ENCODE data around the gene PACRG.

The PACRG gene

GRCh38 chr6:163118941-163119340 lies 391.2 kb downstream of the PACRG start:
- H3K36me3 ChIP-seq (ENCODE audit: control insufficient read depth in 1 of 2, insufficient read depth in 2 of 2, low read depth in 1 of 2, low read length in 2 of 2): no peaks in the 10 kb centered on the region
- H3K9ac ChIP-seq (ENCODE audit: low read length): no peak overlapping the region
- 88% methylated on average over 6 of the region's 6 CpGs for WGBS
- H3K27me3 ChIP-seq (ENCODE audit: control insufficient read depth in 1 of 2, insufficient read depth in 1 of 2, low read length in 2 of 2): no peaks in the 10 kb centered on the region
- no peak overlapping the region for H3K18ac ChIP-seq (ENCODE audit: low read depth in 1 of 2, low read length in 2 of 2)
- no peak overlapping the region for H3K4ac ChIP-seq (ENCODE audit: low read depth in 1 of 2, low read length in 2 of 2)
- H3K9me3 ChIP-seq (ENCODE audit: control insufficient read depth, low read length): peaks cover 31% of the 10 kb centered on the region
- no peak overlapping the region for H3K14ac ChIP-seq (ENCODE audit: low read length in 2 of 2)
- H4K8ac ChIP-seq (ENCODE audit: low read length): no peak overlapping the region
- H2BK120ac ChIP-seq (ENCODE audit: low read depth, low read length): no peak overlapping the region
- H3K79me1 ChIP-seq (replicated peaks; ENCODE audit: low read length, poor library complexity, severe bottlenecking): no peaks in the 10 kb centered on the region
- H2BK15ac ChIP-seq (ENCODE audit: low read depth, poor library complexity, severe bottlenecking): no peak overlapping the region
- DNase-seq: no peak
- no peaks in the 10 kb centered on the region for H3K4me1 ChIP-seq (ENCODE audit: control insufficient read depth, insufficient read depth, low read depth, low read length)
- no peak overlapping the region for H4K91ac ChIP-seq (ENCODE audit: low read length)
- no peak overlapping the region for H3K4me2 ChIP-seq (ENCODE audit: low read length, poor library complexity, severe bottlenecking)
- H3K27ac ChIP-seq (ENCODE audit: low read length, poor library complexity, severe bottlenecking): no peak overlapping the region
- no peak overlapping the region for H2BK5ac ChIP-seq (ENCODE audit: low read depth, low read length, poor library complexity, severe bottlenecking)
- H2AK5ac ChIP-seq (ENCODE audit: low read length, severe bottlenecking): no peak overlapping the region
- H2AFZ ChIP-seq (ENCODE audit: low read depth, low read length): no peak overlapping the region
- no peak overlapping the region for H2BK12ac ChIP-seq (ENCODE audit: low read length in 2 of 2)
- no peak overlapping the region for H3K4me3 ChIP-seq (ENCODE audit: insufficient read depth in 1 of 2, low read depth in 1 of 2, low read length in 2 of 2)
- no peak overlapping the region for H3K23ac ChIP-seq (ENCODE audit: low read length in 2 of 2)

DNA sequence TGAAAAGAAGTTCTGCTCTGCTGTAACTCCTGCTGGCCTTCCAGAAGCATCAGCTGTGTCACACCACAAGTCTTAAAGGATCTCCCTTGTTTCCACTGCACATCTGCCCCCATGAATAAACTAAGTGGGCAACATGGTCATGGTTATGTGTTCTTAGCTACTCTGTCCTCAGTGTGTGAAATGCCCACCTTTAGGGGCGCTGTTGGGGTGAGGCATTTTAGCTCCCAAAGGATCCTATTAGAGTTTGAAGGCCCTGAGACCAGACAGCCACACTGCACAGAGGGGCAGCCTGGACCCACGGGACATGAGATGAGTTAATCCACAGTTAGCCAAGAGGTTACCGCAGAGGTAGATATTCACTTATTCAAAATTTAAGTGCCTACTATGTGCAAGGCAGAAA lies 392.4 kb downstream of the PACRG start:
- no peak for DNase-seq
- Histone ChIP-seq H3K27me3 (ENCODE audit: control insufficient read depth in 1 of 2, insufficient read depth in 1 of 2, low read length in 2 of 2) (no peaks in the 10 kb centered on the region), H3K9me3 (ENCODE audit: control insufficient read depth, low read length) (peaks cover 20% of the 10 kb centered on the region), H3K9ac (ENCODE audit: low read length) (no peak overlapping the region), H3K4me2 (ENCODE audit: low read length, poor library complexity, severe bottlenecking) (no peak overlapping the region), H3K4ac (ENCODE audit: low read depth in 1 of 2, low read length in 2 of 2) (no peak overlapping the region), H3K79me1 (replicated peaks; ENCODE audit: low read length, poor library complexity, severe bottlenecking) (no peaks in the 10 kb centered on the region), H2BK120ac (ENCODE audit: low read depth, low read length) (no peak overlapping the region), H3K4me1 (ENCODE audit: control insufficient read depth, insufficient read depth, low read depth, low read length) (no peaks in the 10 kb centered on the region), H2AFZ (ENCODE audit: low read depth, low read length) (no peak overlapping the region), H2BK15ac (ENCODE audit: low read depth, poor library complexity, severe bottlenecking) (no peak overlapping the region), H3K14ac (ENCODE audit: low read length in 2 of 2) (no peak overlapping the region), H3K23ac (ENCODE audit: low read length in 2 of 2) (no peak overlapping the region), H4K91ac (ENCODE audit: low read length) (no peak overlapping the region), H2AK5ac (ENCODE audit: low read length, severe bottlenecking) (no peak overlapping the region), H2BK5ac (ENCODE audit: low read depth, low read length, poor library complexity, severe bottlenecking) (no peak overlapping the region), H4K8ac (ENCODE audit: low read length) (no peak overlapping the region), H3K36me3 (ENCODE audit: control insufficient read depth in 1 of 2, insufficient read depth in 2 of 2, low read depth in 1 of 2, low read length in 2 of 2) (no peaks in the 10 kb centered on the region), H3K4me3 (ENCODE audit: insufficient read depth in 1 of 2, low read depth in 1 of 2, low read length in 2 of 2) (no peak overlapping the region), H3K18ac (ENCODE audit: low read depth in 1 of 2, low read length in 2 of 2) (no peak overlapping the region), H2BK12ac (ENCODE audit: low read length in 2 of 2) (no peak overlapping the region), H3K27ac (ENCODE audit: low read length, poor library complexity, severe bottlenecking) (no peak overlapping the region)
- 78% methylated on average over 2 of the region's 3 CpGs for WGBS

GRCh38 chr6:163121270-163121669 lies 393.5 kb downstream of the PACRG start:
- H3K27ac ChIP-seq (ENCODE audit: low read length, poor library complexity, severe bottlenecking): no peak overlapping the region
- no peak overlapping the region for H3K4me3 ChIP-seq (ENCODE audit: insufficient read depth in 1 of 2, low read depth in 1 of 2, low read length in 2 of 2)
- no peak overlapping the region for H3K4ac ChIP-seq (ENCODE audit: low read depth in 1 of 2, low read length in 2 of 2)
- H4K8ac ChIP-seq (ENCODE audit: low read length): no peak overlapping the region
- H2BK15ac ChIP-seq (ENCODE audit: low read depth, poor library complexity, severe bottlenecking): no peak overlapping the region
- H3K4me1 ChIP-seq (ENCODE audit: control insufficient read depth, insufficient read depth, low read depth, low read length): no peaks in the 10 kb centered on the region
- H2BK12ac ChIP-seq (ENCODE audit: low read length in 2 of 2): no peak overlapping the region
- H4K91ac ChIP-seq (ENCODE audit: low read length): no peak overlapping the region
- H3K9ac ChIP-seq (ENCODE audit: low read length): no peak overlapping the region
- 95% methylated on average over 5 of the region's 5 CpGs for WGBS
- no peak overlapping the region for H3K14ac ChIP-seq (ENCODE audit: low read length in 2 of 2)
- H2AFZ ChIP-seq (ENCODE audit: low read depth, low read length): no peak overlapping the region
- no peak overlapping the region for H2BK120ac ChIP-seq (ENCODE audit: low read depth, low read length)
- H3K9me3 ChIP-seq (ENCODE audit: control insufficient read depth, low read length): peaks cover 10% of the 10 kb centered on the region
- no peaks in the 10 kb centered on the region for H3K36me3 ChIP-seq (ENCODE audit: control insufficient read depth in 1 of 2, insufficient read depth in 2 of 2, low read depth in 1 of 2, low read length in 2 of 2)
- no peak overlapping the region for H2AK5ac ChIP-seq (ENCODE audit: low read length, severe bottlenecking)
- no peak overlapping the region for H2BK5ac ChIP-seq (ENCODE audit: low read depth, low read length, poor library complexity, severe bottlenecking)
- no peak overlapping the region for H3K23ac ChIP-seq (ENCODE audit: low read length in 2 of 2)
- DNase-seq: no peak
- no peaks in the 10 kb centered on the region for H3K27me3 ChIP-seq (ENCODE audit: control insufficient read depth in 1 of 2, insufficient read depth in 1 of 2, low read length in 2 of 2)
- H3K79me1 ChIP-seq (replicated peaks; ENCODE audit: low read length, poor library complexity, severe bottlenecking): no peaks in the 10 kb centered on the region
- H3K4me2 ChIP-seq (ENCODE audit: low read length, poor library complexity, severe bottlenecking): no peak overlapping the region
- no peak overlapping the region for H3K18ac ChIP-seq (ENCODE audit: low read depth in 1 of 2, low read length in 2 of 2)

GRCh38 chr6:163122365-163122764 lies 394.6 kb downstream of the PACRG start:
- no peak overlapping the region for H4K91ac ChIP-seq (ENCODE audit: low read length)

More at GRCh38 chr6:163122365-163122764, 394.6 kb downstream of the PACRG start:
- no peak overlapping the region for H3K27ac ChIP-seq (ENCODE audit: low read length, poor library complexity, severe bottlenecking)
- no peak overlapping the region for H3K14ac ChIP-seq (ENCODE audit: low read length in 2 of 2)
- H2AFZ ChIP-seq (ENCODE audit: low read depth, low read length): no peak overlapping the region
- H3K23ac ChIP-seq (ENCODE audit: low read length in 2 of 2): no peak overlapping the region
- H3K79me1 ChIP-seq (replicated peaks; ENCODE audit: low read length, poor library complexity, severe bottlenecking): no peaks in the 10 kb centered on the region
- DNase-seq: no peak
- no peak overlapping the region for H2BK120ac ChIP-seq (ENCODE audit: low read depth, low read length)
- H2BK12ac ChIP-seq (ENCODE audit: low read length in 2 of 2): no peak overlapping the region
- no peak overlapping the region for H2AK5ac ChIP-seq (ENCODE audit: low read length, severe bottlenecking)
- no peaks in the 10 kb centered on the region for H3K27me3 ChIP-seq (ENCODE audit: control insufficient read depth in 1 of 2, insufficient read depth in 1 of 2, low read length in 2 of 2)
- H2BK15ac ChIP-seq (ENCODE audit: low read depth, poor library complexity, severe bottlenecking): no peak overlapping the region
- H3K36me3 ChIP-seq (ENCODE audit: control insufficient read depth in 1 of 2, insufficient read depth in 2 of 2, low read depth in 1 of 2, low read length in 2 of 2): no peaks in the 10 kb centered on the region
- no peak overlapping the region for H4K8ac ChIP-seq (ENCODE audit: low read length)
- no peak overlapping the region for H3K4me2 ChIP-seq (ENCODE audit: low read length, poor library complexity, severe bottlenecking)
- 90% methylated on average over 11 of the region's 12 CpGs for WGBS
- no peak overlapping the region for H3K4me3 ChIP-seq (ENCODE audit: insufficient read depth in 1 of 2, low read depth in 1 of 2, low read length in 2 of 2)
- H3K9me3 ChIP-seq (ENCODE audit: control insufficient read depth, low read length): peaks cover 6% of the 10 kb centered on the region
- H3K4me1 ChIP-seq (ENCODE audit: control insufficient read depth, insufficient read depth, low read depth, low read length): no peaks in the 10 kb centered on the region
- H2BK5ac ChIP-seq (ENCODE audit: low read depth, low read length, poor library complexity, severe bottlenecking): no peak overlapping the region
- no peak overlapping the region for H3K18ac ChIP-seq (ENCODE audit: low read depth in 1 of 2, low read length in 2 of 2)
- H3K9ac ChIP-seq (ENCODE audit: low read length): no peak overlapping the region
- no peak overlapping the region for H3K4ac ChIP-seq (ENCODE audit: low read depth in 1 of 2, low read length in 2 of 2)
